ENCODE results near the gene B4GAT1. TPM values are rescaled to one million over a fixed set of nuclear protein-coding genes. Genes with fewer than 3 reads are reported as not detected.

The B4GAT1 gene
- total and polyA plus RNA-seq, 9 of the 15 experiments (the other 6 are each of a cell fraction or from before 2014, with no cell fraction given) = 0.86 to 9.5 (median 3.8) TPM

DNA sequence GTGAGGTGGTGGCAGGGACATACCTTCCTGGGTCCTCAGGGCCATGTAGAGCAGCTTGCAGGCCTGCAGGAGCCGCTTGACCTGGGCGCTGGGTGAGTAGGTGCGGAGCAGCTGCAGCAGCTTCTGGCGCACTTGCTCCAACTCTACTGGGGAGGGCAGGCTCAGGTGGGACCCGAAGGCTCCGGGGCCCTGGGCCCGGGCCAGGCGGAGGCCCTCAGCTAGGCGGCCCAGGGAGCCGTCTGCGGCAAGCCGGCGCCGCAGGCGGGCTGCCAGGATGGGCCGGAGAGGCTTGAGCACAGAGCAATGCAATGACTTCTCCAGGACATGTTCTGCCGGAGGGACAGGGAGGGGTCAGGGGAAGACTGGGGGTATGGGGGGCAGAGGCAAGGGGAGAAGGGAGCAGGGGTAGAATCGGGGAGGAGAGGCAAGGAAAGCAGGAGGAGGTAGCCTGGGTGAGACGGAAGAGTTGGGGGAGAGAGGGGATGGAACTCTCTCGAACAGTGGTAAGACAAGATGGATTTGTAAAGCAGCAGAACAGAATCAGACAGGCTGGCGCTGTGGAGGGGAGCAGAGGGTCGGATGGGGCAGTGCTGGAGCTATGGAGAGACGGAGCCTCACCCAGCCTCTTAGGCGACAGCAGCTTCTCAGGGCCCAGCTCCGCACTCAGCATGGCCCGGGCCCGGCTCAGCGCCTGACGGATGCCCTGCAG lies 13.4 kb downstream of the B4GAT1 start:
- Histone ChIP-seq H3K36me3 (ENCODE audit: control insufficient read depth, insufficient read depth, low read length) (peaks cover 20% of the 10 kb centered on the region; the same call in 1 of the 3 replicates), H3K27me3 (ENCODE audit: control insufficient read depth in 2 of 2, insufficient read depth in 2 of 2, low read length in 2 of 2) (no peaks in the 10 kb centered on the region), H3K79me2 (ENCODE audit: control insufficient read depth, insufficient read depth, low read length) (no peaks in the 10 kb centered on the region), H3K9ac (ENCODE audit: insufficient read depth in 1 of 2, low read depth in 2 of 2, low read length in 2 of 2) (peak overlapping the region in 1 of 2 experiments; percentile 36; a peak in 1 of 4 replicates), H3K27ac (ENCODE audit: extremely low read depth, low read depth, low read length) (no peak overlapping the region), H2AFZ (ENCODE audit: low read depth, low read length) (no peak overlapping the region), H3K4me1 (replicated peaks in 1 of 2; ENCODE audit: control insufficient read depth in 2 of 2, insufficient read depth in 2 of 2, low read length in 2 of 2) (peaks cover 15 to 70% of the 10 kb centered on the region in 2 experiments), H3K4me3 (no peak overlapping the region), H3K9me1 (ENCODE audit: control insufficient read depth, insufficient read depth, low read length) (no peaks in the 10 kb centered on the region), H4K20me1 (replicated peaks; ENCODE audit: control insufficient read depth, insufficient read depth, low read length) (peaks cover 3% of the 10 kb centered on the region; the same call in 1 of the 2 replicates), H3K4me2 (ENCODE audit: insufficient read depth, low read length) (no peak overlapping the region), H3K9me3 (replicated peaks; ENCODE audit: control insufficient read depth, insufficient read depth, low read depth, low read length) (no peaks in the 10 kb centered on the region)
- ChIA-PET POLR2A (interaction anchor here (0.6 to 1.2 kb wide), 6 partner anchors 8 to 911 kb away, joined by 3 to 6 read pairs (median 3); no protein-coding TSS in a partner anchor), CTCF (ENCODE audit: low intra/inter-chr PET ratio) (no interaction called here)
- no peak for TF ChIP-seq FOXJ2 (tag; IDR thresholded peaks at IDR 0.05)
- TF ChIP-seq, protein P1, sequence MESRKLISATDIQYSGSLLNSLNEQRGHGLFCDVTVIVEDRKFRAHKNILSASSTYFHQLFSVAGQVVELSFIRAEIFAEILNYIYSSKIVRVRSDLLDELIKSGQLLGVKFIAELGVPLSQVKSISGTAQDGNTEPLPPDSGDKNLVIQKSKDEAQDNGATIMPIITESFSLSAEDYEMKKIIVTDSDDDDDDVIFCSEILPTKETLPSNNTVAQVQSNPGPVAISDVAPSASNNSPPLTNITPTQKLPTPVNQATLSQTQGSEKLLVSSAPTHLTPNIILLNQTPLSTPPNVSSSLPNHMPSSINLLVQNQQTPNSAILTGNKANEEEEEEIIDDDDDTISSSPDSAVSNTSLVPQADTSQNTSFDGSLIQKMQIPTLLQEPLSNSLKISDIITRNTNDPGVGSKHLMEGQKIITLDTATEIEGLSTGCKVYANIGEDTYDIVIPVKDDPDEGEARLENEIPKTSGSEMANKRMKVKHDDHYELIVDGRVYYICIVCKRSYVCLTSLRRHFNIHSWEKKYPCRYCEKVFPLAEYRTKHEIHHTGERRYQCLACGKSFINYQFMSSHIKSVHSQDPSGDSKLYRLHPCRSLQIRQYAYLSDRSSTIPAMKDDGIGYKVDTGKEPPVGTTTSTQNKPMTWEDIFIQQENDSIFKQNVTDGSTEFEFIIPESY (CRISPR knock-in tag; IDR thresholded peaks at IDR 0.05) = peak; percentile 46; the same call in 1 of the 2 replicates
- no TSS peak for BruUV-seq (replicated peaks)
- intact Hi-C loops (cut with micrococcal nuclease) (no loop called here), in situ Hi-C loops (cut with MboI) (no loop called here)
- WGBS (ENCODE audit: insufficient coverage, low coverage, missing lambda C conversion rate) = 58% methylated on average over 21 of the region's 29 CpGs
- DNase-seq (ENCODE audit: extremely low read depth in 1 of 4, low spot score in 3 of 4) = peak in 1 of 4 experiments; percentile 10
- no peak for FAIRE-seq
- no peak; the same call in 2 of the 3 replicates for ATAC-seq
